Ovary (tissue), 3 donors: Measurements from ENCODE around the gene PNPLA1.

ENCODE experiments used
- CTCF ChIP-seq, 3 donors: fragments of 450-650 bp in 2 of 3; fragments of 200-600 bp in 1 of 3; IDR thresholded peaks; one replicate each; pipeline versions ENCODE4 v1.5.1 to v1.8.0; 2016 to 2022; ENCODE audit warnings: antibody characterized with exemption in 3 of 3, mild to moderate bottlenecking in 1 of 3
- EP300 ChIP-seq: sonication (generic); formaldehyde crosslinking; IDR thresholded peaks from one replicate; pipeline ENCODE4 v1.6.1; 2017; ENCODE audit warnings: antibody characterized with exemption
- POLR2A ChIP-seq: fragments of 450-650 bp; IDR thresholded peaks from one replicate; pipeline ENCODE4 v1.6.1; 2017; ENCODE audit warnings: antibody characterized with exemption, mild to moderate bottlenecking, moderate library complexity
- donor health status: DM: no; HTN: no; CAD: no.

DNA sequence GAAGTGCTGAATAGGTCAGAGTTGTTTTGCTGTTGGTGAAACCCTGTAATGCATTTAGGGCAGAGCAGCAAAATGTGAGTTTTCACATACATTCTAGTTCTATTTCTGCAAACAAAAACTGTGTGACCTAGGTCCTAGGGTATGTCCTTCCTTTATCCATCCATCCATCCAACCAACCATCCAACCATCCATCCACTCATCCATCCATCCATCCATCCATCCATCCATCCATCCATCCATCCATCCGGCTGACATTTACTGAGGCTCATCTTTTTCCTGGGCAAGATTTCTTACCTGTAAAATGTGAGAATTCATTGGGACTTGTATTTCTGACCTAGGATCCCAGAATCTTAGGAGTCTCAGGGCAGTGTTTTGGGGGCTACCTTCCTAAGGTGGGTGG, 14.5 kb downstream of the PNPLA1 start:
- TF ChIP-seq CTCF (IDR thresholded peaks at IDR 0.05) (no peak), POLR2A (no peak), EP300 (no peak)
